HFF-Myc (cell line): ENCODE data around the gene MTX1.
"Not testable (repeated sequence)": the region's sequence is repeated elsewhere in the genome, so short reads cannot be mapped to it uniquely, and the experiment has no call there.

Experiments
- DNase-seq: peaks from one replicate; pipeline ENCODE4 v3.0.0-alpha.2; 2011; ENCODE audit warnings: low read depth; ENCODE audit errors: extremely low read depth
- H3K4me3 ChIP-seq: replicated peaks from 2 replicates; pipeline ENCODE4 v1.5.1; 2011; ENCODE audit warnings: low read depth, mild to moderate bottlenecking, control low read depth, low read length
- TF ChIP-seq, protein P1 (sequence below): IDR thresholded peaks from 2 replicates; pipeline ENCODE4 v1.5.1; 2012; ENCODE audit warnings: mild to moderate bottlenecking, low read depth, low read length, control low read depth; ENCODE audit errors: missing control alignments

The MTX1 gene

DNA sequence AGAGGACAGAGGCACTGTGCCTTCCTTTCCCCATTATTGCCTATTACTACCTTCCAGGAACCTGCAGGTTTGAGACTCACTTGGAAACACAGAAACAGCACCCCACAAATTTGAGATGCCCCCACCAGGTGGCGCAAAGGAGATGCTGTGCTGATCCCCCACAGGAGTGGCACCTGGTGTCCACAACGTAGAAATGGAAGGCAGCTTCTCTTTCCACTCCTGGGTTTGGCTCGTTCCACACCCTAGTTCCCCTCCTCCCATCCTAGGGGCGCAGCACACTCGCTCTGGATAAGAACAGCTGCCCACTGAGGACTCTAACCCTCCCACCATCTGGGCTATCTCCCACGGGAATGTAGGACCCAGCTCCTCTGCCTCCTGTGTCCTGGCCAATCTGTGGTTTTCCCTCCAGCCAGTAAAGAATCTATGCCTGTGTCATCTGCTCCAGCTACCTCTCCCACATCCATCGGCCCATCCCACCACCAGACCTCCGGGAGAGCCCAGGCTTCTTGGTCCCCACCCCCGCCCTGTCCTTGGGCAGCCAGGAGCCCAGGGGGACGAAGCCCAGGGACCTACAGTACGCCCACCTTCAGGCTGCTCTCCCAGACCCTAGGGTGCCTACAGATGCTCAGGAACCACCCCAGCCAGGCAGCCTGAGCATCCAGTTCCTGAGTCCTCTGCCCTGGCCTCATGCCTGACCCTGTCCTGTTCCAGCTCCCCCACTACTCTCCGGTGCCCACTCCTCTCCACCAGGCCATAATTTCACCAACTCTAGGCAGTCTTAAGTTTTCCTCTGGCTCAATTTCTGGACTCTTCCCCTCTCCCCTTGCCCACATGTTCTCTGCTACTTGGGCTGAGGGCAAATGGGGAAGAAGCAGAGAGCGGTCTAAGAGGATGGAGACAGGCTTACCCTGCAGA, 1.3 kb upstream of the MTX1 start:
- peak; percentile 64 for DNase-seq
- TF ChIP-seq, protein P1, sequence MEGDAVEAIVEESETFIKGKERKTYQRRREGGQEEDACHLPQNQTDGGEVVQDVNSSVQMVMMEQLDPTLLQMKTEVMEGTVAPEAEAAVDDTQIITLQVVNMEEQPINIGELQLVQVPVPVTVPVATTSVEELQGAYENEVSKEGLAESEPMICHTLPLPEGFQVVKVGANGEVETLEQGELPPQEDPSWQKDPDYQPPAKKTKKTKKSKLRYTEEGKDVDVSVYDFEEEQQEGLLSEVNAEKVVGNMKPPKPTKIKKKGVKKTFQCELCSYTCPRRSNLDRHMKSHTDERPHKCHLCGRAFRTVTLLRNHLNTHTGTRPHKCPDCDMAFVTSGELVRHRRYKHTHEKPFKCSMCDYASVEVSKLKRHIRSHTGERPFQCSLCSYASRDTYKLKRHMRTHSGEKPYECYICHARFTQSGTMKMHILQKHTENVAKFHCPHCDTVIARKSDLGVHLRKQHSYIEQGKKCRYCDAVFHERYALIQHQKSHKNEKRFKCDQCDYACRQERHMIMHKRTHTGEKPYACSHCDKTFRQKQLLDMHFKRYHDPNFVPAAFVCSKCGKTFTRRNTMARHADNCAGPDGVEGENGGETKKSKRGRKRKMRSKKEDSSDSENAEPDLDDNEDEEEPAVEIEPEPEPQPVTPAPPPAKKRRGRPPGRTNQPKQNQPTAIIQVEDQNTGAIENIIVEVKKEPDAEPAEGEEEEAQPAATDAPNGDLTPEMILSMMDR, result peak; percentile 88
- H3K4me3 ChIP-seq, result peak overlapping the region; percentile 100

- TF ChIP-seq, protein P1, result no peak
- no peak for DNase-seq
- peak within 1 kb of the TSS; percentile 100 for H3K4me3 ChIP-seq
Measured at GRCh38 chr1:155207806-155208540, 522 bp upstream of the MTX1 start, which contains the start of gene THBS3. THBS3 (minus strand) TSS chr1:155207897; CDS start chr1:155207876, 21 bp downstream.

DNA sequence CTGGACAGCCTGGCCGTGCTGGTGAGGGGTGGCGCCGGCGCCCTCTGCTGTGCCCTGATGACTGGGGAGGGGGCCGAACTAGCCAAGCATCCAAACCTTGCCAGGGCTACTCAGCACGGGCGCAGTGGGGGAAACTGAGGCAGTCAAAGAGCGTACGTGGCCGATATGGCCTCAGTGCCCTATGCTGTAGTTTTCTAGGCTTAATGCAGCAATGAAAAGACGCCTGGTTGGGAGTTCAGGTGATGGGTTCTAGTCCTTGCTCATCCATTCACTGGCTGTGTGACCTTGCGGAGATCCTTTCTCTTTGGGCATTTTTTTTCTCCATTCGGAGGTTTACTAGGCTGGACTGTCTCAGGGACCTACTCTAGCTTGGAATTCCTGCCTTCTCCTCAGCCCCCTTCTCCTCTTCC, 822 bp downstream of the MTX1 start:
- DNase-seq, result no peak
- H3K4me3 ChIP-seq, result peak overlapping the region; percentile 100
- TF ChIP-seq, protein P1, result no peak

DNA sequence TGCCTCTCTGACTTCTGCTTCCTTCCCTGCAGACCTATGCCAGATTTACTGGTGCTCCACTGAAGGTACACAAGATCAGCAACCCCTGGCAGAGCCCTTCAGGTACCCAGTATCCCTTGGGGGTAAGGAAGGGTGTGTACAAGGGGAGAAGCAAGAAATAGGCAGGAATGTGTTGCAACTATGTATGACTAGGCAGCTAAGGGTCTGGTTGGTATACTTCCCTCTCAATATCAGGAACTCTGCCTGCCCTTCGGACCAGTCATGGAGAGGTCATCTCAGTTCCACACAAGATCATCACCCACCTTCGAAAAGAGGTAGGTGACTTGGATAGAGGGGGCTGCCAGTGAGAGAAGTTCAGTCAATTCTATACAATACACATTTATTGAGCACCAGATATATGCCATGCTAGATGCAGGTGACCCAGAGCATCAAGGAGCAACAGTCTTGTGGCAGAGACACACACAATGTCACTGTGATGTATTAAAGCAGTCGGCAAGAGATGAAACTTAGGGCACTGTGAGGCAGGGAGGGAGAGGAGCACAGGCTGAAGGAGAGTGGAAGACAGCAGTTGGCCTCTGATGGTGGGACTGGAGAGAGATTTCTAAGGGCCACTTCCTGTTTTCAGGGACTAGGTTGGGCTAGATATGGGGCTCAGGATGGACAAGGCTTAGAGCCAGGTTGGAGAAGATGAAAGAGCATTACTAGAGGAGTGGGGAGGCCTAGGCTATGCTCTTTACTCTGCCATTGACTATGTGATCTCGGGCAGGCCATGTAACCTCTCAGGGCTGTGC, 2.0 kb downstream of the MTX1 start:
- DNase-seq, result no peak
- H3K4me3 ChIP-seq, result no peak overlapping the region; the same call in 1 of the 2 replicates
- TF ChIP-seq, protein P1, result no peak

DNA sequence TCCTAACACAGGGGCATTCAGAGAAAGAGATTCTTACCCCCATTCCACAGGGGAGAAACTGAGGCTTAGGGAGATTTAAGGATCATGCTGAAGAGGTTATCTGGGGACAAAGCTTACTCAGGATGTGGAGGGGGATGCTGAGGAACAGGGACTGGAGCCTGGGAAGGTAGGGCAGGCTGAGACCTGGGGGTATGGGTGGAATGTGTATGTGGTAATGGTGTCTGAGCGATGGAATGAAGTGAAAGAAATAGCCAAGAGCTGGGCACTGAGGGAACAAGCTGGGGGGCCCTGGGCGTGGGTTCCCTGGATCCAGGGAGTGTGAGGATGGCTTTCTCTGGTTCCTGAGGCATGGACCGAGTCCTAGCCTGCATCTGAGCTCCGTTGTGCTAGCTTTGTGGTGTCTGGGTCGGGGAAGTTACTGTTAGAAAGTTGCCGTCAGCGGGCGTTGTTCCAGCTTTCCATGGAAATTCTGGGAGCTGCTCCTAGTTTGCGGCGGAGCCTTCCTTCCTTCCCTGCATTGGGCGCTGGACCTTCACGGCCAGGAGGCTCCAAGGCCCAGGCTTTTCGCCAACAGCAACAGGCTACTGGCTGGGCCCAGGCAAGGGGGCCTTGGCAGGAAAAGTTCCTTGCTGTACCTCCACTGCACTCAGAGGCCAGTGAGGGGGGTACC, 3.0 kb downstream of the MTX1 start:
- H3K4me3 ChIP-seq, DNase-seq: not testable (repeated sequence)

- not testable (repeated sequence) for H3K4me3 ChIP-seq, DNase-seq
Measured at GRCh38 chr1:155212051-155212440, 3.6 kb downstream of the MTX1 start.

DNA sequence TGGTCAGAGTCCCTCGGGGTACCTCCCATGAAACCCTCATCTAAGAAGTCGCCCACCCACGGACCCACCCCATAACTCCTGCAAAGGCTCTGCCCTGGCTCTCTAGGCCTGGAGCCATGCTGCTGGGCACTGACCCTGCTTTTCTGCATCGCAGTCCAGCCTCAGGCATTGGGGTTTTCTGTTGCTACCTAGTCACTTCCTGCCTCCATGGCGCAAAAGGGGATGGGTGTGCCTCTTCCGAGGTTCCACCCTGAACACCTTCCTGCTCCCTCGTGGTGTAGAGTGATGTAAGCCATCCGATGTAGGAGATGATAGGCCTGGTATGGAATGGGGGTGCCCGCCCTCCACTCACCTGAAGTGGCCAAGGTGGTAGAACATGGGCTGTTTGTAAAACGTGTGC, 6.2 kb downstream of the MTX1 start:
- not testable (repeated sequence) for DNase-seq, H3K4me3 ChIP-seq
